HG02943 (cell line): ENCODE results near the gene PABPC1L.
A peak's percentile ranks its signal among the peaks of the same experiment; 100 is the strongest.
"Not testable (repeated sequence)": the region's sequence is repeated elsewhere in the genome, so short reads cannot be mapped to it uniquely, and the experiment has no call there.

Source experiments
- ATAC-seq: cut with Tn5 transposase; IDR thresholded peaks from one replicate; pipeline ENCODE4 v1.9.1; 2021; ENCODE audit warnings: mild to moderate bottlenecking, low read depth, moderate library complexity; ENCODE audit not compliant: unreplicated experiment

Gene PABPC1L

DNA sequence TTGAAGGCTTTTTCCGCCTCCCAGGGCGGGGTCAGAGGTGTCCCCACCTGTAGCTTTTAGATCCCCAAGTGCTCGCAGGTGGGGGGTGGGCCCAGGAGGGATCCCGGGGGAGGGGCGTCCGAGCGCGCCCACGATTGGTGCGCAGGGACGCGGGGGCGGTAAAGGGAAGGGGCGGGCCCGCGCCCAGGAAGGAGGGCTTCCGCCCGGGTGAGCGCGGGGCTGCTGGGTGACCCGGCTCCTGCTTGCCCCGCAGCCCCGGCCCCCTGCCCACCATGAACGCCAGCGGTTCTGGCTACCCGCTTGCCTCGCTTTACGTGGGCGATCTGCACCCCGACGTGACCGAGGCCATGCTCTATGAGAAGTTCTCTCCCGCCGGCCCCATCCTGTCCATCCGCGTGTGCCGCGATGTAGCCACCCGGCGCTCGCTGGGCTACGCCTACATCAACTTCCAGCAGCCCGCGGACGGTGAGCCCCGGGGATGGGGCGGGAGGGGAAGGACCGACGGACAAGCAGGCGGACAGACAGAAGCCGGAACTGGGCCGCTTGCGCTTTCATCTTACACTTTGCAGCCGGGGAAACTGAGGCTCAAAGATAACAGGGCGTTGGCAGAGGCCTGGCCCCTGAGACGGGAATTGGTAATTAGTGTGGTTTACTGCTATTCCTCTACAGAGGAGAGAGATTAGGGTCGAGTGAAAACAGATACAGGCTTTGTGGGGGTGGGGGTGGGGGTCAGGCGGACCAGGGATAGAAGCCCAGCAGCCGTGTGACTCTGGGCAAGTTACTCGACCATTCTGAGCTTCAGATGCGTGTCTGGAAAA lies at the start of gene PABPC1L:
TSS of gene PABPC1L (plus strand) at position 189 of the 818 bp plus-strand sequence. CDS start at position 273, 84 bp downstream.
- ATAC-seq = no peak

DNA sequence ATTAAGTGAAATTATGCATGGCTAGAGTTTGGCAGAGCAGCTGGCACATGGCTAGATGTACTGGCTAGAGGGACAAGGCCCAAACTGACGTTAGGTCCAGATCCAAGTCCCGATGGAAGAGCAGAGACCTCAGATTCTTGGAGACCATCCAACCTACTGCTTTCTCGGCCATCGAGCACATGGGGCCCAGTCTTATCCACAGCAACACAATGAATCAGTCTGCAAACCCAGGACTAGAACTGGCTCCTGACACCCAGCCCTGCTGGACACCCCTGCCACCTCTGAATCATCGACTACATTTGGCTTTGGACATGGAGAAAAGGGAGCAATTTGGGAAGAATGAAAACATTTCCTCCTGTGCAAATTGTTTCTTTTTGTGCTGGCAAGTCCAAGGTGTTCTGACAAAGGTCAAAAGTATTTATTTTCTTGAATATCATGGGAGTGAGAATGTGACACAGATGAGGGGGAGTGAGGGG lies 48.3 kb upstream of the PABPC1L start:
- no peak for ATAC-seq

DNA sequence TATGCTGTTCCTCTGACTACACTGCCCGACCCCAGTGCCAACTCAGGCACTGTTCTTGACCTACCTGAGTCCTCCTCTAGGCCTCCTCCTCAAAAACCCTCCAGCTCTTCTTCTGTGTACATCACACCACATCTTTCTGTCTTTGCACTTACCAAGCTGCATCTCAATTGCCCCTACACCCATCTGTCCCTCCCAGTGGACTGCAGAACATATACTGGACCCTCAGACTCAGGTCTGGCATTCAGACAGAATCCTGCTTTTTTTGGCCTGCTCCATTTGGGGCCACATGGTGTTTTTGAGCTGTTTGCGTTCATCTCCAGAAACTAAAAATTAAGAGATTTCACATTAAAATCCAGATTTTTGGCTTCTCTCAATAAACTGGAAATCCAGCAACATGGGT lies 47.6 kb upstream of the PABPC1L start:
- no peak for ATAC-seq

DNA sequence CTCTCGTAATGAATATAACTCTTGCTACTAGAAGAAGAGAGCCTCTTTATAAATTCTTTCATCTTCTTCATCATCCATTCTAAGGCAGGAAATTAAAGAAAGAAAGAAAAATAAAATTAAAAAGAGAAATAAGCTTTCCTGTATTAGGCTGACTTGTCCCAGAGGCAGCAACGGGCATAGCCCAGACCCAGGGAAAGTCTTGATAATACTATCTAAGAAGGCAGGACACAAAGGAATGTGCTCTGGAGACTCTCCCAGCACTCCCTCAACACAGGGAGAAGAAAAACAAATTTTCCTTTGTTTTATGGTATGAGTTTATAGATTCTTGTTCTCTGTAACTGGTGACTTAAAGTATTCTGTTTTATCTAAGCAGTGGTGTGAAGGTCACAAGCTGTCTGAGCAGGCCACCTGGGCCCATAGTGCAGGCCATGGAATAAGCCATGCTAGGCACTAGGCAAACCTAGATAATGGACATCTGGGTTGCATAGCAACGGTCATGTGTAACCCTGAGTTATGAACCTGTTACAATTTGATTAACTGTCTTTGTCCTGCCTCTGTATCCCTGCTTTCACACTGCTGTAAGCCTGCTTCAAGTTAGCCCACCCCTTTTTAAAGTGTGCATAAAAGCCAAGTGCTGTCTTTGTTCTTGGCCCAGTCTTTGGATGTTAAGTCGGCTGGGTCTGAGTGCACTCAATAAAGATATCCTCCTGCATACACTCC lies 46.3 kb upstream of the PABPC1L start:
- not testable (repeated sequence) for ATAC-seq

DNA sequence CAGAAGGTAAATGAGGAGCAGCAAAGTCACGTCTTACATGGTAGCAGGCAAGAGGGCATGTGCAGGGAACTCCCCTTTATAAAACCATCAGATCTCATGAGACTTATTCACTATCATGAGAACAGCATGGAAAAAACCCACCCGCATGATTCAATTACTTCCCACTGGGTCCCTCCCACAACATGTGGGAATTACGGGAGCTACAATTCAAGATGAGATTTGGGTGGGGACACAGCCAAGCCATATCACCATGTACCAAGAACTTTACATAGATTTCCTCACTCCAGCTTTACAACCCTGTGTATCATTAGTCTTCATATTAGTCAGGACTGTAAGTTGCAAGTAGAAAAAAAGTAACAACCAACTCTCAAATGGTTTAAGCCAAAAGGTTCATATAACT lies 45.4 kb upstream of the PABPC1L start:
- not testable (repeated sequence) for ATAC-seq

DNA sequence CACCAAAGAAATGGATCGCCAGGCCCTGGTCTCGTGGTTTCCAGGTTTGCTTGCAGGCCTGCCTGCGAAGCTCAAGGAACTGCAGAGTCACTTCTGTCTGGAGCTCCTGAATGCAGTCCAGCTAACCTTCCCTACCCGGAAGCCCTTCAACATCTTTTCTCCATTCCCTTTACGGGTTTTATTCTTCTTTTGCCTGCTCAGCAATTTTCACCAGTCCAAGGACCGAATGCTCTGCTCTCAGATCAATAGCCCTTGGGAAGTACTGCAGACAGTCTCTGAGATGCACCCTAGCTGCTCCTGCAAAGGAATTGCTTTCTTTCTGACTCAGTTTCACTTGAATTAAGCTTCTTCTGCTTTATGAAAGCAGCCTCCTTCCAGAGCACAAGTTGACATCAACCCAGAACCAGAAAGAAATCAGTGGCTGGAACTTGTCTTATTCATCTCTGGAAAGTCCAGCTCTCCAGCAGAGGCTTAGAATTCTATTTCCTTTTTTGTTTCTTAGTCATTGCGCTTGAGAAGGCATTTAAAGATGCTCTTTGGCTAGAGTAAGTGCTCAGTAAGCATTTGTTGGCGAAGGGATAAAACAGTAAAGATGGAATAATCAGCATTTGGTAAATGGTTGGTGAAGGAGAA lies 43.0 kb upstream of the PABPC1L start:
- no peak for ATAC-seq

DNA sequence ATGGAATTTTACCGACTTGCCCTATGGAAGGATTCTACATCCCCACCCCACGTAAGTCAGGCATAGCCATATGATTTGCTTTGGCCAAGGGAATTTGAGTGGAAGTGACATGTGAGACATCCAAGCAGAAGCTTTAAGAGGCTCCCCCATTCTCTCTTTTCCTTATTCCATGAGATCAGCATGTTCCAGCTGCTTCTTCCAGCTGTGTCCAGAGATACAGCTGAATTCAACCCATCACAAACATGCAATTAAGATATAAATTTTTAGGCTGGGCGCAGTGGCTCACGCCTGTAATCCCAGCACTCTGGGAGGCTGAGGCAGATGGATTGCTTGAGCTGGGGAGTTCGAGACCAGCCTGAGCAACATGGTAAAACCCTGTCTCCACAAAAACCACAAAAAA lies 40.4 kb upstream of the PABPC1L start:
- no peak for ATAC-seq

DNA sequence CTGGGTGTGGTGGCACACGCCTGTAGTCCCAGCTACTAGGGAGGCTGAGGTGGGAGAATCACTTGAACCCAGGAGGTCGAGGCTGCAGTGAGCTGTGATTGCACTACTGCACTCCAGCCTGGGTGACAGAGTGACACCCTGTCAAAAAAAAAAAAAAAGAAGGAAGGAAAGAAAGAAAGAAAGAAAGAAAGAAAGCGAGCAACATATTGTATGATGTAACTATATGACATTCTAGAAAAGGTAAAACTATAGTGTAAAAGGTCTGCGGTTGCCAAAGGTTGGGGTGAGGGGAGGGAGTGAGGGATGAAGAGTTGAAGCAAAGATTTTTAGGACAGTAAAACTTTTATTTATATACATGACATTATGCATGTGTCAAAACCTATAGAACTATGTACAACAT lies 27.5 kb upstream of the PABPC1L start:
- ATAC-seq = not testable (repeated sequence)

DNA sequence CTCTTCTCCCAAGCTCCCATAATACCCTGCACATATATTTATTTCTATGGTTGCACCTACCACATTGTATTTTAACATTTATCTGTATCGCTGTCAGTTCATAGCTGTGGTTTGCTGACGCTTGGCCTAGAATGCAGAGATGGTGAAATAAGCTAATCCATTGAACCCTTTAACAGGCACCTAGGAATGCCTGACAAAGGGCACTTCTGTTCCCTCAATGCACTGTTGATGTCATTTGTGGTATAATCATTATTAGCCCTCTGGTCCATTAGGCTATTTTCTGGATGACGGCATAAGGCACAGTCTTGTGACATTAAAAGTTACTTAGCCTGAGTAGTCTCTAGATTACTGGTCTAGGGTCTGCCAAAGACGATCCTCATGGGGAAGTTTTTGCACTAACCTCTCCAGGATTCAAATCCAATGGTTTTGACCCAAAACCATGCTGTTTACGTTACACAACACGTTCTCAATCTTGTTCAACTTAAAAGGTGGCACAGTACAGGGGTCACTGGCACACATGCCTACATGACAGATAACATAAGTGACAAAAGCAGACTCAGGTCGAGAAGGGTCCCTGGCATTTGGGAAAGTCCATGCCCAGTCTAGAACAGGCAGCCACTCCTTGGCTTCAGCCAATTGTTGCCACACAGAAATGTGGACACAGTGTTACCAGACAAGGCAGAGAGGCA lies 26.5 kb upstream of the PABPC1L start:
- ATAC-seq = no peak

DNA sequence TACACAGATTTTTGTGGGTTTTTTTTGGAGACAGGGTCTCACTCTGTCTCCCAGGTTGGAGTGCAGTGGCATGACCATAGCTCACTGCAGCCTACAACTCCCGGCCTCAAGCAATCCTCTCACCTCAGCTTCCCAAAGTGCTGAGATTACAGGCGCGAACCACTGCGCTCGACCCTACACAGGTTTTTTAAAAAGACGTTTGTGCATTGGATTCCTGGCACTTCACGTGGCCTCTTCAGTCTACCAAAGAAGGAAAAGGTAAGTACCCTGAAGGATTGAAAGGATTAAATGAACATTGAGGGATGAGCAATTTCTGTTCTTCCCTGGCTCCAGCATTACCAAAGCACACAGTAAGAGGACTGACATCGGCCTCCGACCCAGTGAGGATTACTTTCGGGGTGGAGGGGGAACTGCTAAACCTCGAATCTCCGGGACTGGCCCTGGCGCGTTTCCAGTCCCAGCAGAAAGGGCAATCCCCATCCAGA lies 24.9 kb upstream of the PABPC1L start:
- ATAC-seq = no peak

DNA sequence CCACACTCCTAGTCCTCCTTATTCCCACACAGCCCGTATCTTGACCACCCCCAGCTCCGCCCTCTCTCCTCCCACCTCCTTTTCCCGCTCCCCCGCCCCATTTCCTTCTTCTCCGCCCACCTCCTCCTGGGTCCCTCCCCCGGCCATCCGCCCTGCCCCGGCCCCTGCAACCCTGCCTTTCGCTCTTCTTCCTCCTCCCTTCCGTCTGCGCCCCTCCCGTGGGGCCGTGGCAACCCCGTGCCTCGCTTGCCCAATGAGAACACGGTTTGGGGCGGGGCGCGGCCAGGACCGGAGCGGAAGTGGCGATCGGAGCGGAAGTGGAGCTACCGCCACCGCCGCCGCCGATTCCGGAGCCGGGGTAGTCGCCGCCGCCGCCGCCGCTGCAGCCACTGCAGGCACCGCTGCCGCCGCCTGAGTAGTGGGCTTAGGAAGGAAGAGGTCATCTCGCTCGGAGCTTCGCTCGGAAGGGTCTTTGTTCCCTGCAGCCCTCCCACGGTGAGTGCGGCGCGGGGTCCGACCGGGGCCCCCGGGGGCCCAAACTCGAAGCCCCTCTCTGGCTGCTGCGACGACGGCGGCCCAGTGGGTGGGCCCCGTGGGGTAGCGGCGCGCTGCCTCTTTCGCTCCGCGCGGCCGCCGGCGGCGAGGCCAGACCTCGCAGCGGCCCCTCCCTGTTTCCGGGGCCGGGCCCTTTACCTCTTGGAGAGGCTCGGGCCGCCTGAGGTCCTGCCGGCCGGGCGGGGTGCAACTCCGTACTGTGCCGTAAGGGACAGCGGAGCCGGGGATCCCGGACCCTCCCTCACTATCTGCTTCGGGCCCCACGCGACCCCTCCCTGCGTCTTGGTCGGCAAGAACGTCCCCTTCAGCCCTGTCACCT lies 24.2 kb upstream of the PABPC1L start, which contains the start of gene YWHAB:
TSS of gene YWHAB (plus strand) at position 314 of the 874 bp plus-strand sequence. CDS start 15,829 bp downstream, outside the sequence.
- peak; percentile 87 for ATAC-seq

DNA sequence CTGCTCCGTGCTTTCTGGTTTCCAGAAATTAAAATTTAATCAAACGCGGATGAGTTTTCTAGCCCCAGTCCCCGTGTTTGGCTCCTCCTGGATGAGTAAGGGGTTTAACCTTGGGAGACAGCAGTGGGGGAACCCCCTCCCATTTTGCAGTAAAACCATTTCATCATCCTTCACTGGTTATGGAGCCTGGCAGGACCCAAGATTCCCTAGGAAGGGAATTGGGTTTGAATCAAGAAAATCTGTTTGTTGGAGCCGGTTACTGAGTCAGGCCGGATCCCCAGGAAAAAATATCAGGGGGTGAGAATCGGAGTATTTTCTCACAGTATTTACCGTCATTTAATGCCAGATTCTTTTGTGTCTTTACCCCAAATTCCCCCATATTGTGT lies 23.6 kb upstream of the PABPC1L start:
- ATAC-seq = no peak

DNA sequence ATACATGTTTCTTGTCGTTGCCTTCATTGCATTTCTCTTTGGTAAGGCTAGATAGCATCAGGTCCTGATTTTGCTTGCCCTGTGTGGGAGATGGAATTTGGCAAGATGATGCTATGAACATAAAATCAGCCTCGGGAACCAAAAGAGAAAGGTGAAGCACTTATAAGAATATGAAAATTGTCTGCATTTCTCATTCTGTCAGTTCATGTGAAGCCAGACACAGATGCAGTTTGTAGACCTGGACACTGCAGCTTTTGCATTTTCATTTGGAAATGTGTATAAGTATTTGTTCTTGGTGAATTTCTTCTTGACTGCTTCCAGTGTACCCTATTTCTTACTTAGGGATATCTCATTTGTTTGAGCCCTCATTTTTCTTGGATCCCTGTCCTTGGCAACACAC lies 23.0 kb upstream of the PABPC1L start:
- ATAC-seq = no peak

DNA sequence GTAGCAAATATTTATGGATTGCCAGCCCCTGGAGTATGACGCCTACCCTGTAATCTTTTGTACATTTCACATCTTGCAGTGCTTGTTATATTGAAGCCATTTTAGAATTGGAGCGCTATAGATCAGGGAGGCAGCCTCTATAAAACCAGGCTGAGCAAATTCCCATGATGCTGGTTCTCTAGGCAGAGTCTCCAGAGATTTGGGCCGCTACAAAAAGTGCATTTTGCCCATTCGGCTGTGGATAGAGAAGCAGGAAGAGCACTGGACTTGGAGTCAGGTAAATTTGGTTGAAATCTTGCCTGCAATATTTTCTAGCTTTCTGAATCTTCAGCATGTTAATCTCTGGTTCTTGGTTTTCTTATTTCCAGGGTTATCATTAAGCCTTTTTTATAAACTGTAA lies 22.4 kb upstream of the PABPC1L start:
- ATAC-seq = no peak

DNA sequence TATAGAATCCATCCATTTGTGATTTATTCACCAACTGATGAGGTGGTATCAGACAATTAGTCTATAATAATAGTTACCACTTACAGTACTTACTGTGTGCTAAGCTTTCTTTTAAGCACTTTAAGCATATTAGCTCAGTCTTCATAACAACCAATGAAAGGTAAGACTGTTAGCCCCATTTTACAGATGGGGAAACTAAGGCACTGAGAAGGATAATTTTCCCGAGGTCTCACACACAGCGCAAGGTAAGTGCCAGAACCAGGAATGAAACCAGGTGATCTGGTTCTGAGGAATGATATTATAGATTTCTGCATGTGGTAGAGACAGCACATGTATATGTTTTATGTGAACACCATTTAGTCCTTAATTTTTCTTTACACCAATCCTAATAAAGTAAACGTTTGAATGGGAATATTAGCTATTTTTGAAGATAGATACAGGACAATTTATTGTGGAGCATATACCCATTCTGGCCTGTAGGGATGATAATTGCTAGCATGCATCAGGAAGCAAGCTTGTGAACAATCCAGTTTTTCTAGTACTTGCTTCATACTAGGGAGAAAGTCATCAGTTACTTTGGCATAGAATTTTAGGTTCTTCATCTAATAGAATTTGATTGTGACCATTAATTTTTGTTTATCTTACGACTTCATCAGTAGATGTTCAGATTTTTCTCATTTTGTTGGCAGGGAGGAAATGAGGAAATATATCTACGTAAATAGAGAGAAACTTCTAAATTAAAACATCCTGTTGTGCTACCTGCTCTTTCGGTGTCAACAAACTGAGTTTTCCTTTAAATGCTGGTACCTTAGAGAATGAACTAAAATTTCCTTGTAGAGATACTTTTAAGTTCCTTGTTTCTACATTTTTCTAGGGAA lies 21.4 kb upstream of the PABPC1L start:
- no peak for ATAC-seq

DNA sequence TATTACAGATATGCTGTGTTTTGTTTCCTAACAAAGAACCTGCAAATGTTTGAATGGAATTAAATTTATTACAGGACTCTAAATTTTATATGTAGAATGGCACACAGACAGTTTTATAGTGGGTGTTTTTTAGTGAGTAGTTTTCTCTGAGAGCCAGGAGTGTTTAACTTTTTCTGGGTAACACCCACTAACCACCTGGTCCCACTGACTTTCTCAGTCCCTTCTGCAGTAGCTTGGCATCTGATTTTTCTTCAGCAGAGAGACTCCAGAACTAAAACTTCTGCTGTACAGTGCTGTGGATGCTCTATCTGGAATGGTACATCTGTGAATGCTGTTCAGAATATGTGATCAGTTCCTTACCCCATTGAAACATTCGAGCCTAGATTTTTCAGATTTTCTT lies 18.0 kb upstream of the PABPC1L start:
- no peak for ATAC-seq

DNA sequence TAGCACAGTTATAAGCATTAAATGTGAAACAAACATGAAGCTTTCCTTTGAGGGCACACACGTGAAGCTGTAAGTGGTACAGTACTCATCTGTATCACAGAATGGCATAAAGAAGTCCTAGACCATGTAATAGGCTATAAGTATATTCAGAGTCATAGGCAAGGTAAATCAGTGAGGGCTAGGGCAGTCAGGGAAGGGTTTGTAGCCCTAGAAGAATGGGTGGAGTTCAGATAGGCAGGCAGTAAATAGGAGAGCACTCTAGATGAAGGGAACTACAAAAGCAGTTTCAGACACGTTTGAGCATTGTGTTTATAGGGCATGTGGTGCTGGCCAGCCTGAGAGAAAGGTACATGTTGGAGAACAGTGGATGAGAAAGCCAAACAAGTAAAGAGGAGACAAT lies 14.9 kb upstream of the PABPC1L start:
- no peak for ATAC-seq

DNA sequence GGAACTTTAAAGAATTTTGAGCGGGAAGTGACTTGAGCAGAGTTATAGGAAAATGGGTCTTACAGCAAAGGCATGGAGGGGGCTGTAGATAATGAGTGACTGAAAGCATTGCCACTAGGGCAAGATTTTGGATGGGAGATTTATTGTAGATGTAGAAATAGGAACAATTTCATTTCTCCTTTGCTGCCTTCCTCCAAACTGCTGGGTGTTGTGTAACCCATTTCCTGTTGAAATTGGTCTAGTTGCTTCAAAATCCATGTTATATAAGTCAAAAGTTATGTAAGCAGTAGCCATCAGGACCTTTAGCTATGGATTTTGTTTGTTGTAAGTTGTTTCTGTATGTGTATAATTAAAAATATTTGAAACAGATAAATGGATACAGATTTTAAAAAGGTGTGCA lies 13.3 kb upstream of the PABPC1L start:
- ATAC-seq = no peak

DNA sequence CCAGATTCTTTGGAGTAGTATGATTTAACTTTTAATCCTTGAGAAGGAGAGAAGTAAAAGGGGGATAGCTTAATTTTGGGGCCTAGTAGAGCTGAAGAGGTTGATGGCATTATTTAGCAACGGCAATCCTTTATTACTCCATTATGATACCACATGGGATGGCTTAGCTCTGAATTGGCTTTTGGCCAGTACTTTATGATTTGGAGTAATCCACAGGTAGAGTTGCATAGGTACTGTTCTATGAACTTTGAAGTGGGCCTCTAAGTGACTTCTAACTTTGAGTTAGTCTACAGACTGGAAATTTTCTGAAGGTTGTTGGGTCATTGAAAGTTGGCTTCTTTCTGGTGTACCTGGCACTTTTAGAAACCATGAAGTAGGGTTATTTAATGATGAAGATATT lies 12.7 kb upstream of the PABPC1L start:
- no peak for ATAC-seq
